ENCODE results near the gene CTAGE9.
"Not testable (repeated sequence)": the region's sequence is repeated elsewhere in the genome, so short reads cannot be mapped to it uniquely, and the experiment has no call there.

The CTAGE9 gene

GRCh38 chr6:131728296-131728939 lies 17.6 kb upstream of the CTAGE9 start:
- DNase-seq: no peak

GRCh38 chr6:131727868-131728267 lies 17.1 kb upstream of the CTAGE9 start:
- DNase-seq: no peak

- no peak for DNase-seq
Measured at GRCh38 chr6:131727467-131727866, 16.6 kb upstream of the CTAGE9 start.

GRCh38 chr6:131724114-131724513 lies 13.3 kb upstream of the CTAGE9 start:
- DNase-seq: no peak

GRCh38 chr6:131721161-131721560 lies 10.3 kb upstream of the CTAGE9 start:
- DNase-seq: no peak

GRCh38 chr6:131717836-131718542 lies 7.2 kb upstream of the CTAGE9 start:
- DNase-seq: no peak

GRCh38 chr6:131715567-131715966 lies 4.8 kb upstream of the CTAGE9 start:
- DNase-seq: not testable (repeated sequence)

- not testable (repeated sequence) for DNase-seq
Measured at GRCh38 chr6:131703905-131704304, 6.9 kb downstream of the CTAGE9 start.

GRCh38 chr6:131700851-131701250 lies 10.0 kb downstream of the CTAGE9 start:
- DNase-seq: not testable (repeated sequence)

GRCh38 chr6:131696956-131697355 lies 13.9 kb downstream of the CTAGE9 start:
- DNase-seq: no peak

GRCh38 chr6:131694832-131695426 lies 15.9 kb downstream of the CTAGE9 start:
- peak; percentile 15 to 21 for DNase-seq

GRCh38 chr6:131693384-131693783 lies 17.4 kb downstream of the CTAGE9 start:
- no peak for DNase-seq

GRCh38 chr6:131692589-131692988 lies 18.2 kb downstream of the CTAGE9 start:
- DNase-seq: no peak

GRCh38 chr6:131692031-131692430 lies 18.8 kb downstream of the CTAGE9 start:
- no peak for DNase-seq

- DNase-seq: no peak
Measured at GRCh38 chr6:131688286-131688685, 22.5 kb downstream of the CTAGE9 start.

- no peak for DNase-seq
Measured at GRCh38 chr6:131687022-131687421, 23.8 kb downstream of the CTAGE9 start.

- DNase-seq: no peak
Measured at GRCh38 chr6:131685266-131685780, 25.5 kb downstream of the CTAGE9 start.

- peak in 1 of 2 donors; percentile 30 for DNase-seq
Measured at GRCh38 chr6:131683479-131683878, 27.3 kb downstream of the CTAGE9 start.

- DNase-seq: no peak
Measured at GRCh38 chr6:131682442-131682841, 28.4 kb downstream of the CTAGE9 start.

- DNase-seq: no peak
Measured at GRCh38 chr6:131681585-131681984, 29.2 kb downstream of the CTAGE9 start.

- DNase-seq: no peak
Measured at GRCh38 chr6:131680868-131681267, 29.9 kb downstream of the CTAGE9 start.

GRCh38 chr6:131678442-131678841 lies 32.4 kb downstream of the CTAGE9 start:
- DNase-seq: no peak

GRCh38 chr6:131673184-131673583 lies 37.6 kb downstream of the CTAGE9 start:
- no peak for DNase-seq

- no peak for DNase-seq
Measured at GRCh38 chr6:131669891-131670290, 40.9 kb downstream of the CTAGE9 start.
